OCI-LY1 (cell line): ENCODE data around the gene ZNF606.
"Not testable (repeated sequence)": the region's sequence is repeated elsewhere in the genome, so short reads cannot be mapped to it uniquely, and the experiment has no call there.

Experiments used
- CTCF ChIP-seq: fragments of 200-600 bp; sonication (generic), shearing (Covaris generic); IDR thresholded peaks from 2 replicates; pipeline ENCODE4 v1.5.1; 2017; ENCODE audit warnings: mild to moderate bottlenecking, antibody characterized with exemption, low read length, moderate library complexity, mixed read lengths
- EZH2 ChIP-seq: fragments of 200-600 bp; sonication (generic), shearing (Covaris generic); IDR thresholded peaks from 2 replicates; pipeline ENCODE4 v1.8.0; 2017; ENCODE audit warnings: borderline replicate concordance, mixed run types, mild to moderate bottlenecking, antibody characterized with exemption, low read length, moderate library complexity, mixed read lengths

- not testable (repeated sequence) for TF ChIP-seq CTCF, EZH2
These were observed 6.3 kb upstream of the ZNF606 start for GRCh38 chr19:58008877-58009276.
